PC-3 (cell line): ENCODE results near the gene KRT17. TPM values are rescaled to one million over a fixed set of nuclear protein-coding genes. Genes with fewer than 3 reads are reported as not detected.

ENCODE experiments used
- ATAC-seq: fragments of 200-7000 bp; cut with Tn5 transposase; 2 replicates; pipeline ENCODE4 v1.9.1; 2020; ENCODE audit warnings: mild to moderate bottlenecking, moderate library complexity
- BruUV-seq: library from RNA; stranded (reverse); fragments of 400-500 nt; replicated peaks from 2 replicates; lab custom pipeline; 2021; lab: Mats Ljungman, UMichigan
- CTCF ChIA-PET: fragments of 300-600 bp; sonication (Branson Sonifier 250); formaldehyde crosslinking; loops from one replicate; lab custom pipeline; 2022; ENCODE audit warnings: antibody characterized with exemption; lab: Charles Lee
- POLR2A ChIA-PET: fragments of 300-600 bp; sonication (Branson Sonifier 250); formaldehyde crosslinking; loops from one replicate; lab custom pipeline; 2022; ENCODE audit warnings: antibody characterized with exemption; ENCODE audit not compliant: unreplicated experiment; lab: Charles Lee
- DNase-seq: peaks from one replicate; pipeline ENCODE4 v3.0.0-alpha.2; 2015
- H2AFZ ChIP-seq: fragments of 300-600 bp; sonication (generic); 2 replicates; pipeline ENCODE4 v1.6.0; 2016; ENCODE audit warnings: antibody characterized with exemption, low read length
- H3F3A ChIP-seq: fragments of 300-600 bp; sonication (generic); one replicate; pipeline ENCODE4 v1.6.0; 2017; ENCODE audit warnings: antibody characterized with exemption, low read length, control low read depth, mild to moderate bottlenecking; ENCODE audit not compliant: unreplicated experiment
- H3K27ac ChIP-seq: fragments of 300-600 bp; sonication (generic); 2 replicates; pipeline ENCODE4 v1.5.1; 2016; ENCODE audit warnings: mild to moderate bottlenecking, low read length
- H3K27me3 ChIP-seq: fragments of 300-600 bp; sonication (generic); 2 replicates; pipeline ENCODE4 v1.6.1; 2016; ENCODE audit warnings: low read length, mixed read lengths
- H3K36me3 ChIP-seq: fragments of 300-600 bp; sonication (generic); 2 replicates; pipeline ENCODE4 v1.6.1; 2016; ENCODE audit warnings: low read depth, mixed run types, low read length, mixed read lengths
- H3K4me1 ChIP-seq: fragments of 300-600 bp; sonication (generic); 2 replicates; pipeline ENCODE4 v1.5.1; 2016; ENCODE audit warnings: low read length; ENCODE audit not compliant: insufficient read depth
- H3K4me2 ChIP-seq: fragments of 300-600 bp; sonication (generic); 2 replicates; pipeline ENCODE4 v1.6.0; 2016; ENCODE audit warnings: low read length
- H3K4me3 ChIP-seq: fragments of 300-600 bp; sonication (generic); 2 replicates; pipeline ENCODE4 v1.5.1; 2016; ENCODE audit warnings: mild to moderate bottlenecking, low read length, mixed read lengths
- H3K79me2 ChIP-seq: fragments of 300-600 bp; sonication (generic); 2 replicates; pipeline ENCODE4 v1.6.1; 2017; ENCODE audit warnings: low read length, mixed read lengths
- H3K9ac ChIP-seq: fragments of 300-600 bp; sonication (generic); 2 replicates; pipeline ENCODE4 v1.6.0; 2016; ENCODE audit warnings: mild to moderate bottlenecking, low read length
- H3K9me2 ChIP-seq: fragments of 300-600 bp; sonication (generic); replicated peaks from 2 replicates; pipeline ENCODE4 v1.6.1; 2016; ENCODE audit warnings: mixed run types, low read length, mixed read lengths
- H3K9me3 ChIP-seq: fragments of 300-600 bp; sonication (generic); 2 replicates; pipeline ENCODE4 v1.6.1; 2016; ENCODE audit warnings: low read length, mixed read lengths
- H4K20me1 ChIP-seq: fragments of 300-600 bp; sonication (generic); 2 replicates; pipeline ENCODE4 v1.6.1; 2016; ENCODE audit warnings: low read length, mixed read lengths
- EZH2 ChIP-seq: fragments of 300-600 bp; sonication (generic); IDR thresholded peaks from one replicate; pipeline ENCODE4 v1.6.1; 2017; ENCODE audit warnings: antibody characterized with exemption, mild to moderate bottlenecking, low read length; ENCODE audit not compliant: unreplicated experiment
- EZH2phosphoT487 ChIP-seq: fragments of 300-600 bp; sonication (generic); IDR thresholded peaks from 2 replicates; pipeline ENCODE4 v1.6.1; 2018; ENCODE audit warnings: mild to moderate bottlenecking, antibody characterized with exemption, low read length, borderline replicate concordance
- intact Hi-C: fragments of 100-400 bp; cut with micrococcal nuclease; formaldehyde crosslinking; loops from 2 replicates; pipeline ENCODE4 v1.9.0; 2023
- total RNA-seq: library from RNA; depleted of rRNA; stranded (reverse); fragments of >200 nt; gene quantifications from 2 replicates; pipeline ENCODE4 v1.2.3, GENCODE V29; 2014
- TF ChIP-seq, protein P1 (sequence below): fragments of 300-600 bp; sonication (generic); conservative IDR thresholded peaks from 2 replicates; pipeline ENCODE4 v1.5.1; 2017; ENCODE audit warnings: antibody characterized with exemption, low read depth, mild to moderate bottlenecking, low read length

KRT17 gene
- total RNA-seq, 1 experiment from 2014 or later: 92.1 TPM

DNA sequence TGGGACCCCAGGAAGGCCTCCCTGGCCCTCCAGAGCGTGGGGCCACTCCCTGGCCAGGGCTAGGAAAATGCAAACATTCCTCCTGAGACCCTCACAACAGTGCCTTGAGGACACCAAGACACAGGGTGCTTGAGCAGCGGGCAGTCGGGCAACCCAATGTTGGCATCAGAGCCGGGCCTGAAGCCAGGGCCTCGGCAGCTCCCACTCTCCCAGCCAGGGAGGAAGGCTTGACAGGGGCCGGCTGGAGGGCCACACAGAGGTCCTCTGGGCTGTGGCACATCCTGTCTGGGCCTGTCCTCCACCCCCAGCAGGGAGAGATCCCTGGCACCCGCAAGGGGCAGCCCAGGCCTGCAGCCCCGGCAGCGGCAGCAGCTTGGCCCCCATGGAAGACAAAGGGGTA lies 12.3 kb upstream of the KRT17 start:
- TF ChIP-seq EZH2phosphoT487 (no peak), EZH2 (no peak)
- TF ChIP-seq, protein P1, sequence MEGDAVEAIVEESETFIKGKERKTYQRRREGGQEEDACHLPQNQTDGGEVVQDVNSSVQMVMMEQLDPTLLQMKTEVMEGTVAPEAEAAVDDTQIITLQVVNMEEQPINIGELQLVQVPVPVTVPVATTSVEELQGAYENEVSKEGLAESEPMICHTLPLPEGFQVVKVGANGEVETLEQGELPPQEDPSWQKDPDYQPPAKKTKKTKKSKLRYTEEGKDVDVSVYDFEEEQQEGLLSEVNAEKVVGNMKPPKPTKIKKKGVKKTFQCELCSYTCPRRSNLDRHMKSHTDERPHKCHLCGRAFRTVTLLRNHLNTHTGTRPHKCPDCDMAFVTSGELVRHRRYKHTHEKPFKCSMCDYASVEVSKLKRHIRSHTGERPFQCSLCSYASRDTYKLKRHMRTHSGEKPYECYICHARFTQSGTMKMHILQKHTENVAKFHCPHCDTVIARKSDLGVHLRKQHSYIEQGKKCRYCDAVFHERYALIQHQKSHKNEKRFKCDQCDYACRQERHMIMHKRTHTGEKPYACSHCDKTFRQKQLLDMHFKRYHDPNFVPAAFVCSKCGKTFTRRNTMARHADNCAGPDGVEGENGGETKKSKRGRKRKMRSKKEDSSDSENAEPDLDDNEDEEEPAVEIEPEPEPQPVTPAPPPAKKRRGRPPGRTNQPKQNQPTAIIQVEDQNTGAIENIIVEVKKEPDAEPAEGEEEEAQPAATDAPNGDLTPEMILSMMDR: no peak
- no peak overlapping the region for H3K4me2 ChIP-seq
- H3K4me3 ChIP-seq: no peak overlapping the region
- no peaks in the 10 kb centered on the region for H3F3A ChIP-seq
- no peak overlapping the region for H2AFZ ChIP-seq
- ATAC-seq (no peak), DNase-seq (no peak)
- BruUV-seq: no TSS peak
- H3K27me3 ChIP-seq: no peaks in the 10 kb centered on the region
- no peaks in the 10 kb centered on the region for H3K9me3 ChIP-seq
- no peak overlapping the region for H3K27ac ChIP-seq
- no peaks in the 10 kb centered on the region for H4K20me1 ChIP-seq
- no peaks in the 10 kb centered on the region for H3K9me2 ChIP-seq
- H3K9ac ChIP-seq: no peak overlapping the region
- no peaks in the 10 kb centered on the region for H3K36me3 ChIP-seq
- POLR2A ChIA-PET: no interaction called here
- intact Hi-C loops: no loop called here
- H3K79me2 ChIP-seq: no peaks in the 10 kb centered on the region
- H3K4me1 ChIP-seq: no peaks in the 10 kb centered on the region
- CTCF ChIA-PET: no interaction called here

DNA sequence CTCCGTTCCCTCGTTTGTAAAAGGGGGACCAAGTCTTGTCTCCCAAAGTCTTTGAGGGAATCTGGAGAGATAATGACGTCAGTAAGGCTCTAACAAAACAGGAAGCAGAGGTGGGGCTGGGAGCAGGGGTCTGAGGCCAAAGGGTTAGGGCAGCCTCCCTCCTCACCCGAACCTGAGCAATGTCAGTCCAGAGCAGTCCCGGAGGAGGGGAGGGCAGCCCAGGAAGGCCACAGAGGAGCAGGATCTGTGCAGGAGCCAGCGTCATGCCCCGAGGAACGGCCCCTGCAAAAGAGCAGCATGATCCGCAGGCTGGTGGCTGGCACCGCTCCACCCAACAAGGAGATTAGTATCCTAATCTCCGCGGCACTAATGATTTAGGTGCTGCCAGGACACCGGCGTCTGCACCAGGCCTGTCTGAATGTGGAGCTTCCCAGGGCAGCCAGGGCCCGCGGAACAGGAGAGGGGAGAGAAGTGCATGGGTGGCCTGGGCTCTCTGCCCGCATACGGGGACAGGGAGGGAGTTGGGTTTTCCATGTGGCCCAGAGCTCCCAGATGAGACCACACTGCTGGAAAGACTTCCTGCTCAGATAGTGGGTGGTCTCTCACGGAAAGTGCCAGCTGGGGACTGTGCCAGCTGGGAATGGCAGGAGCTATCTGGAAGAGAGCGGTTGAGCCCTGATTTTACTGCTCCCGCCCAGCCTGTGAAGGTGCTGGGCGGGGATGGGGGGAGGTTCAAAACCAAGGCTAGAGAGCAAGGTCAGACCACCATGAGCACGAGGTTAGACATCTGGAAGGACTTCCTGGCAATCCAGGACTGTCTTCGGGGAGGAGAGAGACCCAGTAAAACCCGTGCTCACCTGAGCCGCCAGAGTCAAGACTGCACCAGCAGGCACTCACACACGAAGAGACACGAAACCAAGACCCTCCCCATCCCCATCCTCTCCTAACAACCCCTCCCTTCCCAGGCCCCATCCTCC lies 11.0 kb upstream of the KRT17 start:
- Histone ChIP-seq H3K9me2 (no peaks in the 10 kb centered on the region), H4K20me1 (no peaks in the 10 kb centered on the region), H3K9ac (no peak overlapping the region), H3K4me2 (no peak overlapping the region), H3K27me3 (no peaks in the 10 kb centered on the region), H3F3A (no peaks in the 10 kb centered on the region), H3K4me1 (no peaks in the 10 kb centered on the region), H3K36me3 (no peaks in the 10 kb centered on the region), H3K4me3 (no peak overlapping the region), H3K9me3 (no peaks in the 10 kb centered on the region), H2AFZ (no peak overlapping the region), H3K79me2 (no peaks in the 10 kb centered on the region), H3K27ac (no peak overlapping the region)
- intact Hi-C loops: no loop called here
- DNase-seq: no peak
- TF ChIP-seq EZH2phosphoT487 (no peak), EZH2 (no peak)
- TF ChIP-seq, protein P1: no peak
- ChIA-PET CTCF (no interaction called here), POLR2A (interaction anchor here (0.7 kb wide), 1 partner anchor 33 kb away, joined by 3 read pairs; no protein-coding TSS in a partner anchor)
- no TSS peak for BruUV-seq
- no peak for ATAC-seq

DNA sequence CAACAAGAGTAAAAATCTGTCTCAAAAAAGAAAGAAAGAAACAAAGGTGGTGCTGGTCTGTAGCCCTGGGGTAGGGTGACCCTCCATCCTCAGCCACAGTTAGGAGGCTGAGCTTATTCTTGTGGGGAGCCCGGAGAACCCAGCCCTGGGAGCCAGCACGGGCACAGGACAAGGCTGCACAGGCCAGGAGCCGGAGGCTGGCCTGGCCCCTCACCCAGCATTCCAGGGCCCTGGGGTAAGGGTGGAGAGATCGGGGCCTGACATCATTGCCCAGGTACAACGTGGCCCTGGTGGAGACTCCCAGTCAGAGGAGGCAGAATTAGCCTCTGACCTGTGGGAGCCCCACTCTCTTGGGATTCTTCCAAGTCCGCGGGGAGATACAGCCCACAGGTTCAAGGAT lies 10.3 kb upstream of the KRT17 start:
- H3K9ac ChIP-seq: no peak overlapping the region
- H3F3A ChIP-seq: no peaks in the 10 kb centered on the region
- H3K9me2 ChIP-seq: no peaks in the 10 kb centered on the region
- no peaks in the 10 kb centered on the region for H4K20me1 ChIP-seq
- DNase-seq (no peak), ATAC-seq (no peak)
- no TSS peak for BruUV-seq
- ChIA-PET CTCF (no interaction called here), POLR2A (interaction anchor here (0.7 kb wide), 1 partner anchor 32 kb away, joined by 3 read pairs; no protein-coding TSS in a partner anchor)
- no peaks in the 10 kb centered on the region for H3K79me2 ChIP-seq
- H3K27me3 ChIP-seq: no peaks in the 10 kb centered on the region
- H3K36me3 ChIP-seq: no peaks in the 10 kb centered on the region
- no peak overlapping the region for H3K4me2 ChIP-seq
- H3K9me3 ChIP-seq: no peaks in the 10 kb centered on the region
- H2AFZ ChIP-seq: no peak overlapping the region
- H3K4me1 ChIP-seq: no peaks in the 10 kb centered on the region
- H3K4me3 ChIP-seq: no peak overlapping the region
- TF ChIP-seq EZH2 (no peak), EZH2phosphoT487 (no peak)
- TF ChIP-seq, protein P1: no peak
- H3K27ac ChIP-seq: no peak overlapping the region
- intact Hi-C loops: no loop called here
